RWPE2 (cell line): Measurements from ENCODE around the gene TMEM250.
A peak's percentile ranks its signal among the peaks of the same experiment; 100 is the strongest.
"Not testable (repeated sequence)": the region's sequence is repeated elsewhere in the genome, so short reads cannot be mapped to it uniquely, and the experiment has no call there.

Experiments used
- ATAC-seq: fragments of 200-7000 bp; cut with Tn5 transposase; 3 replicates; pipeline ENCODE4 v1.9.1; 2021; ENCODE audit warnings: low read depth
- DNase-seq: peaks from one replicate; pipeline ENCODE4 v3.0.0-alpha.2; 2020; ENCODE audit warnings: low spot score
- H3K27ac ChIP-seq: fragments of 450-650 bp; 2 replicates; pipeline ENCODE4 v1.5.1; 2017; ENCODE audit warnings: mild to moderate bottlenecking; ENCODE audit not compliant: poor library complexity, severe bottlenecking
- H3K27me3 ChIP-seq: fragments of 250-450 bp; sonication (Bioruptor Pico); 2 replicates; pipeline ENCODE4 v1.5.1; 2021; ENCODE audit warnings: mild to moderate bottlenecking, moderate library complexity; ENCODE audit not compliant: insufficient read depth, poor library complexity, severe bottlenecking
- H3K36me3 ChIP-seq: fragments of 250-450 bp; sonication (Bioruptor Pico); 2 replicates; pipeline ENCODE4 v1.5.1; 2020; ENCODE audit warnings: low read depth, mild to moderate bottlenecking, moderate library complexity
- H3K4me1 ChIP-seq: fragments of 250-450 bp; sonication (Bioruptor Pico); 2 replicates; pipeline ENCODE4 v1.5.1; 2021; ENCODE audit warnings: mild to moderate bottlenecking, moderate library complexity; ENCODE audit not compliant: insufficient read depth, poor library complexity, severe bottlenecking
- H3K4me3 ChIP-seq: fragments of 250-450 bp; sonication (Bioruptor Pico); 2 replicates; pipeline ENCODE4 v1.5.1; 2021; ENCODE audit warnings: mild to moderate bottlenecking, moderate library complexity; ENCODE audit not compliant: severe bottlenecking
- H3K9me3 ChIP-seq: fragments of 250-450 bp; sonication (Bioruptor Pico); 2 replicates; pipeline ENCODE4 v1.5.1; 2021; ENCODE audit warnings: mild to moderate bottlenecking, moderate library complexity; ENCODE audit not compliant: severe bottlenecking
- TF ChIP-seq, protein P1 (sequence below): fragments of 450-650 bp; IDR thresholded peaks from one replicate; pipeline ENCODE4 v1.5.1; 2017; ENCODE audit warnings: mild to moderate bottlenecking, moderate library complexity; ENCODE audit not compliant: poor library complexity, severe bottlenecking

Gene TMEM250

DNA sequence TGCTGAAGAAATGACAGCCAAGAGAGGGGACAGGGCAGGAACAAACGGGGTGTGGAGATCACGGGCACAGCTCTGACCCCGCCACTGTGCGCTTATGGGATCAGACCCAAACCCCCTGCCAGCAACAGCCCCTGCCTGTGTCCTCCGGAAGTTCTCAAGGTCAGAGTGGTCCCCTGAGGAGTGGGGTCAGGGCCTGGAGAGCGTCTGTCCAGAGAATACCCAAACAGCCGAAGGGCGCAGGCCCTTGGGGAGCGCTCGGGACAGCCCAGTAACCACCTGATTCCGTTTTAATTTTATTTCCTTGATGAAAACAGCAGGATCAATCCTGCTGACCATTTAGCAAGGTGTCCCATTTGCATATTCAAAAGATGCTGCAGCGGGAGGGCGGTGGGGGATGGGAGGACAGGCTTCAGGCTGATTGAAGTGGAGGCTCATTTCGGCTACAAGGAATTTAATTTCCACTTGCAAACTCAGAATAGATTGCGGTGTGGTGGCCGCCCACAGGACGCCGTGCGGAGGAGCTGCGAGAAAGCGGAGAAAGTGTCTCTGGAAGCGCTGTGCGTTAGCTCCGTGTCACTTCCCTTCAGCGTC, 32.6 kb upstream of the TMEM250 start:
- H3K27me3 ChIP-seq = peaks cover 17% of the 10 kb centered on the region
- no peaks in the 10 kb centered on the region for H3K9me3 ChIP-seq
- TF ChIP-seq, protein P1, sequence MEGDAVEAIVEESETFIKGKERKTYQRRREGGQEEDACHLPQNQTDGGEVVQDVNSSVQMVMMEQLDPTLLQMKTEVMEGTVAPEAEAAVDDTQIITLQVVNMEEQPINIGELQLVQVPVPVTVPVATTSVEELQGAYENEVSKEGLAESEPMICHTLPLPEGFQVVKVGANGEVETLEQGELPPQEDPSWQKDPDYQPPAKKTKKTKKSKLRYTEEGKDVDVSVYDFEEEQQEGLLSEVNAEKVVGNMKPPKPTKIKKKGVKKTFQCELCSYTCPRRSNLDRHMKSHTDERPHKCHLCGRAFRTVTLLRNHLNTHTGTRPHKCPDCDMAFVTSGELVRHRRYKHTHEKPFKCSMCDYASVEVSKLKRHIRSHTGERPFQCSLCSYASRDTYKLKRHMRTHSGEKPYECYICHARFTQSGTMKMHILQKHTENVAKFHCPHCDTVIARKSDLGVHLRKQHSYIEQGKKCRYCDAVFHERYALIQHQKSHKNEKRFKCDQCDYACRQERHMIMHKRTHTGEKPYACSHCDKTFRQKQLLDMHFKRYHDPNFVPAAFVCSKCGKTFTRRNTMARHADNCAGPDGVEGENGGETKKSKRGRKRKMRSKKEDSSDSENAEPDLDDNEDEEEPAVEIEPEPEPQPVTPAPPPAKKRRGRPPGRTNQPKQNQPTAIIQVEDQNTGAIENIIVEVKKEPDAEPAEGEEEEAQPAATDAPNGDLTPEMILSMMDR = no peak
- DNase-seq (peak; percentile 59), ATAC-seq (no peak)
- no peaks in the 10 kb centered on the region for H3K36me3 ChIP-seq
- no peaks in the 10 kb centered on the region for H3K4me1 ChIP-seq
- no peak overlapping the region for H3K4me3 ChIP-seq
- no peak overlapping the region for H3K27ac ChIP-seq

DNA sequence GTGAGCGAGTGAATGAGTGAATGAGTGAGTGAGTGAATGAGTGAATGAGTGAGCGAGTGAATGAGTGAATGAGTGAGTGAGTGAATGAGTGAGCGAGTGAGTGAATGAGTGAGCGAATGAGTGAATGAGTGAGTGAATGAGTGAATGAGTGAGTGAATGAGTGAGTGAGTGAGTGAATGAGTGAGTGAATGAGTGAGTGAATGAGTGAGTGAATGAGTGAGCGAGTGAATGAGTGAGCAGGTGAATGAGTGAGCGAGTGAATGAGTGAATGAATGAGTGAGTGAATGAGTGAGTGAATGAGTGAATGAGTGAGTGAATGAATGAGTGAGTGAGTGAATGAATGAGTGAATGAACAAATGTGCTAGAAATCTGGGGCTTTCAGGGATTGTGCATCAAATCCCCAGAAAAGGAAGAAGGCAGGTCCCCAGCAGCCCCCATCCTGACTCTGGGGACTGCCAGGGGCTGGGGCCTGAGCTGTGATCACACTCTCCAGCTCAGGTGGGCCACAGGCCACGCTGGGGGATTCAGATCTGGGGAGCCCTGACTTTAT, 32.1 kb upstream of the TMEM250 start:
- H3K27me3 ChIP-seq = peaks cover 11% of the 10 kb centered on the region
- not testable (repeated sequence) for H3K27ac ChIP-seq, DNase-seq, H3K9me3 ChIP-seq, ATAC-seq, H3K4me3 ChIP-seq, H3K4me1 ChIP-seq, H3K36me3 ChIP-seq

DNA sequence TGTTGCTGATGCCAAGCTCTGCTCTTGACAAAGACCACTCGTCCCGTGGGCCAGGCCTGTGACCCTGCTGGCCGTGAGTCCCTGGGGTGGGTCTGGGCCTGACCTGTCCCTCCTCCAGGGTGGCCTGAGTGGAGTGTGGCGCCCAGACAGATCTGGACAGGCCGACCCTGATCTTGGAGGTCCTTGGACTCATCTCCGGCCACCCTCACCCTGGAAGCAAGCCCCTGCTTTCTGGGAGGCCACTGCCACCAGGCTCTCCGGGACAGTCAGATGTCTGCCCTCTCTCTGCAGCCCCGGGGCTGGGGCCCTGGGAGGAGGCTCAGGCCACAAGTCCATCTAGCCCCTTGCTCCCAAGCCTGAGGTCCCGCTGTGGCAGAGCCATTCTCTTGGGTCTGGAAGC, 31.2 kb upstream of the TMEM250 start:
- TF ChIP-seq, protein P1 = no peak
- no peaks in the 10 kb centered on the region for H3K4me1 ChIP-seq
- no peaks in the 10 kb centered on the region for H3K36me3 ChIP-seq
- H3K4me3 ChIP-seq = no peak overlapping the region
- no peak overlapping the region for H3K27ac ChIP-seq
- peaks cover 2% of the 10 kb centered on the region for H3K27me3 ChIP-seq
- H3K9me3 ChIP-seq = no peaks in the 10 kb centered on the region
- ATAC-seq (no peak), DNase-seq (peak; percentile 52)

DNA sequence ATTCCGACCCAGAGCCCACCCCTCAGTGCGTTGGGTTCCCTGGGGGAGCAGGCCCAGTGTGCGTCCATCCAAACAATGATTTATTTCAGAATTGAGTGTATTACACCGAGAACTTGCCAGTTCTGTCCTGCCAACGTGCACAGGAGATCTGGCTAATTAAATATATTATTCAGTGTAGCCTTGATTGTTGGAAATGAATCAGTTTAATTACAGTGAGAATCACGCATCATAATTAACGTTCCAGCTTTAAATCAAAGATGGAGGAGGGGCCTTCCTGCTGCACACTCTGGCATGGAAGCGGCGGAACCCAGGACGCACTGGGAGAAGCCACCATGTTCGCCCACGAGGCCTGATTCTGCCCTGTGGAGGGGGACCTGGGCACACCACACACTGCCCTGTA, 30.7 kb upstream of the TMEM250 start:
- Histone ChIP-seq H3K4me3 (no peak overlapping the region), H3K4me1 (no peaks in the 10 kb centered on the region), H3K9me3 (no peaks in the 10 kb centered on the region), H3K27me3 (no peaks in the 10 kb centered on the region), H3K36me3 (no peaks in the 10 kb centered on the region), H3K27ac (no peak overlapping the region)
- ATAC-seq = no peak
- DNase-seq = no peak
- TF ChIP-seq, protein P1 = no peak

DNA sequence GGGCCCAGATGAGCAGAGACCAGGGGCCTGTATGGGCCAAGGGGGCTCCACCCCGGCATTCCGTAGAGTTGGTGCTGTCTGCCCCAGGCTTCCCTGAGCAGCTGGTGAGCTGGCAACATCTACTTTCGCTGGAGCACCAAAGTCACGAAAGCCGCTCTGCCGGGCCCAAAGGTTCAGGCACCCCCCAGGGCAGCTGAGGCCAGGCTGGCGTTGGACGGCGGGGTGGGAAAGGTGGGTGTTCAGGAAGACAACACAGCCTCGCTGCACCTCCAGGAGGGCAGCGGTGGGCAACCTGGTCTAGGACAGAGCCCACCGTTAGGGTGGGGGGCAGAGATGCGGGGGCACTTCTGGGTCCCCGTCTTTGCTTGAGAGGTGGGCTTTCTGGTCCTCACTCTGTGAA, 30.1 kb upstream of the TMEM250 start:
- no peaks in the 10 kb centered on the region for H3K4me1 ChIP-seq
- DNase-seq (no peak), ATAC-seq (no peak)
- no peak overlapping the region for H3K27ac ChIP-seq
- TF ChIP-seq, protein P1 = no peak
- H3K27me3 ChIP-seq = no peaks in the 10 kb centered on the region
- H3K4me3 ChIP-seq = no peak overlapping the region
- H3K36me3 ChIP-seq = no peaks in the 10 kb centered on the region
- no peaks in the 10 kb centered on the region for H3K9me3 ChIP-seq
